A673 (cell line): ENCODE results near the gene SFXN1. TPM values are rescaled to one million over a fixed set of nuclear protein-coding genes. Genes with fewer than 3 reads are reported as not detected.

Experiments used
- BruUV-seq: library from RNA; stranded (reverse); fragments of 400-500 nt; replicated peaks from 2 replicates; lab custom pipeline; 2021; lab: Mats Ljungman, UMichigan
- CTCF ChIA-PET: fragments of 300-600 bp; sonication (Branson Sonifier 250); formaldehyde crosslinking; loops from one replicate; lab custom pipeline; 2022; ENCODE audit warnings: antibody characterized with exemption; lab: Charles Lee
- POLR2A ChIA-PET: fragments of 300-600 bp; sonication (Branson Sonifier 250); formaldehyde crosslinking; loops from one replicate; lab custom pipeline; 2022; ENCODE audit warnings: antibody characterized with exemption; ENCODE audit not compliant: low non-redundant PET; lab: Charles Lee
- DNase-seq: peaks from one replicate; pipeline ENCODE4 v3.0.0-alpha.2; 2015; ENCODE audit warnings: low spot score
- H3K27ac ChIP-seq: fragments of 200-600 bp; sonication (generic); 2 replicates; pipeline ENCODE4 v1.5.1; 2016; ENCODE audit warnings: mixed run types, low read depth, mild to moderate bottlenecking, mixed read lengths, antibody characterized with exemption, low read length; ENCODE audit not compliant: poor library complexity, severe bottlenecking
- H3K27me3 ChIP-seq: fragments of 200-600 bp; sonication (generic); replicated peaks from 2 replicates; pipeline ENCODE4 v1.6.1; 2017; ENCODE audit warnings: mixed run types, low read depth, mild to moderate bottlenecking, mixed read lengths, antibody characterized with exemption, low read length; ENCODE audit not compliant: insufficient read depth, poor library complexity
- H3K36me3 ChIP-seq: fragments of 200-600 bp; sonication (generic); 2 replicates; pipeline ENCODE4 v1.6.1; 2016; ENCODE audit warnings: mixed run types, mild to moderate bottlenecking, mixed read lengths, antibody characterized with exemption, low read length; ENCODE audit not compliant: insufficient read depth, poor library complexity, severe bottlenecking
- H3K4me1 ChIP-seq: fragments of 200-600 bp; sonication (generic); 2 replicates; pipeline ENCODE4 v1.6.1; 2017; ENCODE audit warnings: mixed run types, mild to moderate bottlenecking, mixed read lengths, antibody characterized with exemption, low read length; ENCODE audit not compliant: insufficient read depth, poor library complexity, severe bottlenecking
- H3K4me3 ChIP-seq: fragments of 200-600 bp; sonication (generic); 2 replicates; pipeline ENCODE4 v1.5.1; 2016; ENCODE audit warnings: low read depth, mixed run types, mild to moderate bottlenecking, mixed read lengths, low read length; ENCODE audit not compliant: poor library complexity, severe bottlenecking
- H3K9me3 ChIP-seq: fragments of 200-600 bp; sonication (generic); 2 replicates; pipeline ENCODE4 v1.6.1; 2016; ENCODE audit warnings: mixed run types, low read depth, mild to moderate bottlenecking, mixed read lengths, antibody characterized with exemption, low read length; ENCODE audit not compliant: poor library complexity, severe bottlenecking
- EZH2 ChIP-seq: fragments of 200-600 bp; sonication (generic); IDR thresholded peaks from 2 replicates; pipeline ENCODE4 v1.6.1; 2017; ENCODE audit warnings: borderline replicate concordance, low read depth, mild to moderate bottlenecking, mixed read lengths, antibody characterized with exemption, low read length; ENCODE audit not compliant: poor library complexity, severe bottlenecking
- intact Hi-C: fragments of 100-400 bp; cut with micrococcal nuclease; formaldehyde crosslinking; loops from one replicate; pipeline ENCODE4 v1.10.0; 2022; ENCODE audit not compliant: unreplicated experiment
- total RNA-seq: library from RNA; stranded (reverse); gene quantifications from 2 replicates; pipeline ENCODE4 v1.2.3, GENCODE V29; 2021
- TF ChIP-seq, protein P1 (sequence below): fragments of 300-800, 200-600 bp; sonication (generic); conservative IDR thresholded peaks from 2 replicates; pipeline ENCODE4 v1.5.1; 2017; ENCODE audit warnings: low read depth, mild to moderate bottlenecking, antibody characterized with exemption, low read length, moderate library complexity, mixed read lengths

The SFXN1 gene
- total RNA-seq, 1 experiment from 2014 or later: 108 TPM

DNA sequence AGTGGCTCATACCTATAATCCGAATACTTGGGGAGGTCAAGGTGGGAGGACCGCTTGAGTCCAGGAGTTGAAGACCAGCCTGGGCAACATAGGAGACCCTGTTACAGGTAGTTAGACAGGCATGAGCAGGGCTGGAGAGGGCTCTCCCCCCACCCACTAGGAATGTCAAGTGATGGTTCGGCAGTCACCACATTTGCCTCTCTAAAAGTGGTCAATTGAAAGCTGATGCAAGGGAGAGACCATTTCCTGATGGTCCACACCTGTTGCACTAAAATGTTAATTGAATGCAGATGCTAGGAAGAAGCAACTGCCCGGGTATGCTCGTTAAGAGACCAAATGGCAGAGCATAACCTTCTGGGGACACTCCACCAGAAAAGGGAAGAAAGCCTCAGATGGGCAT is 82.7 kb downstream of the SFXN1 start:
- intact Hi-C loops: no loop called here
- CTCF ChIA-PET: no interaction called here
- BruUV-seq: no TSS peak

DNA sequence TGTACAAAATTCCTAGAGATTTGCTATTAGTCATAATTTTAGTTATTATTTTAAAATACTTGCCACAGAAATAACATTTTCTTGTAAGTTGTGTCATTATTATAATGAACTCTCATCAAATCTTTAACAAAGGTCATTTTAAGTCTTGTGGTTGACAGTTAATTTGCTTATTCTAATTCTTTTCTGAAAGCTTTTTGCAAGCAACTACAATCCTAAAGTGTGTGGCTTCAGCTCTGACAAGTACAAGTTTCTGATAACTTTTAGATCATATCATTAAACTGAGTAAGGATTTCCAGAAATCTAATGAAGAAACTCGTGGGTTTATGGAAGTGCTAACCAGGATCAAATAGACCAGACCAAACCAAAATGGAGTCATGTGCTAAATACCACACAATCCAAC is 86.4 kb downstream of the SFXN1 start:
- Histone ChIP-seq H3K27ac (no peak overlapping the region), H3K27me3 (peaks cover 49% of the 10 kb centered on the region), H3K4me1 (no peaks in the 10 kb centered on the region), H3K9me3 (no peaks in the 10 kb centered on the region), H3K36me3 (no peaks in the 10 kb centered on the region), H3K4me3 (no peak overlapping the region)
- TF ChIP-seq, protein P1, sequence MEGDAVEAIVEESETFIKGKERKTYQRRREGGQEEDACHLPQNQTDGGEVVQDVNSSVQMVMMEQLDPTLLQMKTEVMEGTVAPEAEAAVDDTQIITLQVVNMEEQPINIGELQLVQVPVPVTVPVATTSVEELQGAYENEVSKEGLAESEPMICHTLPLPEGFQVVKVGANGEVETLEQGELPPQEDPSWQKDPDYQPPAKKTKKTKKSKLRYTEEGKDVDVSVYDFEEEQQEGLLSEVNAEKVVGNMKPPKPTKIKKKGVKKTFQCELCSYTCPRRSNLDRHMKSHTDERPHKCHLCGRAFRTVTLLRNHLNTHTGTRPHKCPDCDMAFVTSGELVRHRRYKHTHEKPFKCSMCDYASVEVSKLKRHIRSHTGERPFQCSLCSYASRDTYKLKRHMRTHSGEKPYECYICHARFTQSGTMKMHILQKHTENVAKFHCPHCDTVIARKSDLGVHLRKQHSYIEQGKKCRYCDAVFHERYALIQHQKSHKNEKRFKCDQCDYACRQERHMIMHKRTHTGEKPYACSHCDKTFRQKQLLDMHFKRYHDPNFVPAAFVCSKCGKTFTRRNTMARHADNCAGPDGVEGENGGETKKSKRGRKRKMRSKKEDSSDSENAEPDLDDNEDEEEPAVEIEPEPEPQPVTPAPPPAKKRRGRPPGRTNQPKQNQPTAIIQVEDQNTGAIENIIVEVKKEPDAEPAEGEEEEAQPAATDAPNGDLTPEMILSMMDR: no peak
- TF ChIP-seq EZH2: no peak
- DNase-seq: no peak
- POLR2A ChIA-PET: no interaction called here
- CTCF ChIA-PET: no interaction called here
- intact Hi-C loops: no loop called here
- no TSS peak for BruUV-seq

More for the DNA sequence above, 82.7 kb downstream of the SFXN1 start:
- Histone ChIP-seq H3K4me3 (no peak overlapping the region), H3K4me1 (no peaks in the 10 kb centered on the region), H3K27ac (no peak overlapping the region), H3K36me3 (no peaks in the 10 kb centered on the region), H3K9me3 (no peaks in the 10 kb centered on the region), H3K27me3 (peaks cover 46% of the 10 kb centered on the region)
- no peak for DNase-seq
- POLR2A ChIA-PET: no interaction called here
- TF ChIP-seq EZH2: no peak
- TF ChIP-seq, protein P1: no peak

DNA sequence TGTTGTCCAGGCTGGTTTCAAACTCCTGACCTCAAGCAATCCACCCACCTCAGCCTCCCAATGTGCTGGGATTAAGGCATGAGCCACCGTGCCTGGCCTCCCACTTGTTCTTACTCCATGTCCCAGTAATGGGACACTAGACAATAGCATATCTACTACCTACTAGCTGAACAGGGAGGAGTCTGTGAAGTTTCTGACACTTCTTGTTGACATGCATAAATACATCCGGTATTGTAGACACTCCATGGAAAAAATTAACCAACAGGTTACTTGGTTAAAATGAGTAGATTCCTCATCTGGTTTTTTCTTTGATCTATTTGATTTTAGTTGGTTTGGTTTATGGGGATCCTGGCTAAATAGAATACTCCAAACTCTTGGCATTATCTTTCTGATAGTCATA is 88.3 kb downstream of the SFXN1 start:
- Histone ChIP-seq H3K27ac (no peak overlapping the region), H3K27me3 (peaks cover 46% of the 10 kb centered on the region), H3K4me1 (no peaks in the 10 kb centered on the region), H3K36me3 (no peaks in the 10 kb centered on the region), H3K4me3 (no peak overlapping the region), H3K9me3 (no peaks in the 10 kb centered on the region)
- TF ChIP-seq EZH2: no peak
- TF ChIP-seq, protein P1: no peak
- no peak for DNase-seq
- POLR2A ChIA-PET: no interaction called here
- CTCF ChIA-PET: interaction anchor here (0.7 kb wide), 1 partner anchor 24 kb away, joined by 9 read pairs; no protein-coding TSS in a partner anchor
- BruUV-seq: no TSS peak
- intact Hi-C loops: no loop called here
